CD8-positive, alpha-beta memory T cell (primary cell): Measurements from ENCODE around the gene CARS1. TPM values are rescaled to one million over a fixed set of nuclear protein-coding genes. Genes with fewer than 3 reads are reported as not detected.
A peak's percentile ranks its signal among the peaks of the same experiment; 100 is the strongest.

ENCODE experiments used
- CTCF ChIA-PET: fragments of 350-600 bp; sonication (Branson Sonifier 250); formaldehyde crosslinking; loops from one replicate; lab custom pipeline; 2021; ENCODE audit warnings: antibody characterized with exemption; lab: Charles Lee
- POLR2A ChIA-PET: fragments of 350-600 bp; sonication (Branson Sonifier 250); formaldehyde crosslinking; loops from one replicate; lab custom pipeline; 2021; ENCODE audit warnings: antibody characterized with exemption; lab: Charles Lee
- DNase-seq, 5 donors: peaks; one replicate each; pipeline versions ENCODE4 v3.0.0 to v3.0.0-alpha.2; 2020 to 2022; ENCODE audit warnings: mixed read lengths in 1 of 5
- H3K27ac ChIP-seq: one replicate; pipeline ENCODE4 v1.7.0; 2013; ENCODE audit warnings: low read depth, mild to moderate bottlenecking, low read length, moderate library complexity
- H3K27me3 ChIP-seq: 2 replicates; pipeline ENCODE4 v1.7.0; 2013; ENCODE audit warnings: low read length, mild to moderate bottlenecking; ENCODE audit not compliant: insufficient read depth, poor library complexity, severe bottlenecking
- H3K36me3 ChIP-seq: 2 replicates; pipeline ENCODE4 v1.7.0; 2013; ENCODE audit warnings: mild to moderate bottlenecking, low read length, moderate library complexity; ENCODE audit not compliant: insufficient read depth
- H3K4me1 ChIP-seq: 2 replicates; pipeline ENCODE4 v1.7.0; 2013; ENCODE audit warnings: mild to moderate bottlenecking, low read length, moderate library complexity; ENCODE audit not compliant: insufficient read depth
- H3K4me3 ChIP-seq: 2 replicates; pipeline ENCODE4 v1.7.0; 2013; ENCODE audit warnings: mild to moderate bottlenecking, low read length
- H3K9me3 ChIP-seq: 2 replicates; pipeline ENCODE4 v1.7.0; 2013; ENCODE audit warnings: mild to moderate bottlenecking, low read length
- H3K27ac Mint-ChIP-seq, 8 donors: one replicate each; pipeline ENCODE4 v1.8.0; 2020 to 2021; ENCODE audit warnings: mixed read lengths in 8 of 8, mild to moderate bottlenecking in 6 of 8, inconsistent platforms in 3 of 8, moderate library complexity in 3 of 8
- H3K27me3 Mint-ChIP-seq, 2 donors: one replicate each; pipeline ENCODE4 v1.8.0; 2020 to 2021; ENCODE audit warnings: mixed read lengths in 2 of 2, mild to moderate bottlenecking in 1 of 2, moderate library complexity in 1 of 2
- H3K36me3 Mint-ChIP-seq, 3 donors: one replicate each; pipeline ENCODE4 v1.8.0; 2020 to 2021; ENCODE audit warnings: mixed read lengths in 3 of 3, inconsistent platforms in 1 of 3, mild to moderate bottlenecking in 1 of 3
- H3K4me1 Mint-ChIP-seq, 3 donors: one replicate each; pipeline ENCODE4 v1.8.0; 2020 to 2021; ENCODE audit warnings: mixed read lengths in 3 of 3, inconsistent platforms in 1 of 3, mild to moderate bottlenecking in 1 of 3
- H3K4me3 Mint-ChIP-seq, 7 donors: one replicate each; pipeline ENCODE4 v1.8.0; 2020 to 2021; ENCODE audit warnings: mixed read lengths in 7 of 7, mild to moderate bottlenecking in 6 of 7, moderate library complexity in 4 of 7, inconsistent platforms in 2 of 7
- H3K9me3 Mint-ChIP-seq, 5 donors: one replicate each; pipeline ENCODE4 v1.8.0; 2020 to 2022; ENCODE audit warnings: mixed read lengths in 5 of 5, mild to moderate bottlenecking in 3 of 5, moderate library complexity in 2 of 5, inconsistent platforms in 1 of 5
- polyA plus RNA-seq: library from polyadenylated mRNA; unstranded; fragments of 300-500 nt; fragmentation: Illumina TruSeq; gene quantifications from one replicate; pipeline ENCODE4 v1.2.3, GENCODE V29; 2021
- total RNA-seq, 2 experiments: library from RNA; stranded (reverse); gene quantifications; one replicate each; pipeline ENCODE4 v1.2.3, GENCODE V29; 2021

Gene CARS1
- total and polyA plus RNA-seq, 3 experiments from 2014 or later, result 43.4 to 83.3 (median 81.2) TPM

GRCh38 chr11:2951231-2952110 is 105.8 kb downstream of the CARS1 start:
- Histone ChIP-seq H3K27ac (no peak overlapping the region), H3K4me3 (no peak overlapping the region), H3K27me3 (no peaks in the 10 kb centered on the region), H3K36me3 (peaks cover 86% of the 10 kb centered on the region), H3K4me1 (peaks cover 4% of the 10 kb centered on the region), H3K9me3 (no peaks in the 10 kb centered on the region)
- Mint-ChIP-seq H3K27me3 (peaks cover 0 to 1% of the 10 kb centered on the region in 2 donors), H3K4me1 (peaks cover 22 to 64% (median 36%) of the 10 kb centered on the region in 3 donors), H3K9me3 (no peaks in the 10 kb centered on the region), H3K4me3 (peak overlapping the region in 1 of 7 donors; percentile 10), H3K27ac (peak overlapping the region in 7 of 8 donors; percentile 41 to 86 (median 68)), H3K36me3 (peaks cover 3 to 98% (median 34%) of the 10 kb centered on the region in 3 donors)
- DNase-seq, result no peak
- POLR2A ChIA-PET, result no interaction called here
- CTCF ChIA-PET, result no interaction called here

Other genes with a start within 250 kb of the CARS1 start
- 1 to 10 TPM; 1.0 to 1.1 TPM for gene CDKN1C, start 171.6 kb downstream of the CARS1 start, total RNA-seq
- 0.49 TPM for gene CDKN1C, start 171.6 kb downstream of the CARS1 start, polyA plus RNA-seq
- 1 to 10 TPM; 2.1 to 2.9 TPM for gene PHLDA2, start 128.0 kb downstream of the CARS1 start, total RNA-seq
- gene PHLDA2, start 128.0 kb downstream of the CARS1 start, polyA plus RNA-seq, result 1.3 TPM
- gene NAP1L4, start 65.1 kb downstream of the CARS1 start, total RNA-seq, result 100 to 1,000 TPM; 273 to 280 TPM
- 163 TPM for gene NAP1L4, start 65.1 kb downstream of the CARS1 start, polyA plus RNA-seq
- gene OSBPL5, start 107.9 kb upstream of the CARS1 start, total RNA-seq, result 1 to 10 TPM; 2.6 to 2.7 TPM
- 8.5 TPM for gene OSBPL5, start 107.9 kb upstream of the CARS1 start, polyA plus RNA-seq
- not detected for gene MRGPRG, start 161.4 kb upstream of the CARS1 start, total RNA-seq
- not detected for gene MRGPRG, start 161.4 kb upstream of the CARS1 start, polyA plus RNA-seq
- not detected for gene MRGPRE, start 175.0 kb upstream of the CARS1 start, total RNA-seq
- not detected for gene MRGPRE, start 175.0 kb upstream of the CARS1 start, polyA plus RNA-seq